GM06990 (cell line): ENCODE results near the gene THRAP3.

Experiments
- DNase-seq: peaks from one replicate; pipeline ENCODE4 v3.0.0-alpha.2; 2011; ENCODE audit not compliant: insufficient read length; ENCODE audit errors: extremely low read depth
- H3K27me3 ChIP-seq: replicated peaks from 2 replicates; pipeline ENCODE4 v1.6.0; 2011; ENCODE audit warnings: low read length; ENCODE audit not compliant: control insufficient read depth, insufficient read depth
- H3K36me3 ChIP-seq: 2 replicates; pipeline ENCODE4 v1.5.1; 2011; ENCODE audit warnings: low read length; ENCODE audit not compliant: control insufficient read depth, insufficient read depth
- H3K4me3 ChIP-seq: replicated peaks from 2 replicates; pipeline ENCODE4 v1.5.1; 2011; ENCODE audit warnings: low read depth, mild to moderate bottlenecking, control low read depth, low read length
- TF ChIP-seq, protein P1 (sequence below): IDR thresholded peaks from 2 replicates; pipeline ENCODE4 v1.5.1; 2011; ENCODE audit warnings: low read length, control low read depth, mild to moderate bottlenecking, inconsistent platforms; ENCODE audit not compliant: insufficient read depth, poor library complexity, severe bottlenecking

Gene THRAP3

GRCh38 chr1:36352125-36352909 lies 128.1 kb downstream of the THRAP3 start:
- TF ChIP-seq, protein P1, sequence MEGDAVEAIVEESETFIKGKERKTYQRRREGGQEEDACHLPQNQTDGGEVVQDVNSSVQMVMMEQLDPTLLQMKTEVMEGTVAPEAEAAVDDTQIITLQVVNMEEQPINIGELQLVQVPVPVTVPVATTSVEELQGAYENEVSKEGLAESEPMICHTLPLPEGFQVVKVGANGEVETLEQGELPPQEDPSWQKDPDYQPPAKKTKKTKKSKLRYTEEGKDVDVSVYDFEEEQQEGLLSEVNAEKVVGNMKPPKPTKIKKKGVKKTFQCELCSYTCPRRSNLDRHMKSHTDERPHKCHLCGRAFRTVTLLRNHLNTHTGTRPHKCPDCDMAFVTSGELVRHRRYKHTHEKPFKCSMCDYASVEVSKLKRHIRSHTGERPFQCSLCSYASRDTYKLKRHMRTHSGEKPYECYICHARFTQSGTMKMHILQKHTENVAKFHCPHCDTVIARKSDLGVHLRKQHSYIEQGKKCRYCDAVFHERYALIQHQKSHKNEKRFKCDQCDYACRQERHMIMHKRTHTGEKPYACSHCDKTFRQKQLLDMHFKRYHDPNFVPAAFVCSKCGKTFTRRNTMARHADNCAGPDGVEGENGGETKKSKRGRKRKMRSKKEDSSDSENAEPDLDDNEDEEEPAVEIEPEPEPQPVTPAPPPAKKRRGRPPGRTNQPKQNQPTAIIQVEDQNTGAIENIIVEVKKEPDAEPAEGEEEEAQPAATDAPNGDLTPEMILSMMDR: no peak
- Histone ChIP-seq H3K4me3 (no peak overlapping the region), H3K27me3 (no peaks in the 10 kb centered on the region), H3K36me3 (peaks cover 41% of the 10 kb centered on the region)
- DNase-seq: no peak

DNA sequence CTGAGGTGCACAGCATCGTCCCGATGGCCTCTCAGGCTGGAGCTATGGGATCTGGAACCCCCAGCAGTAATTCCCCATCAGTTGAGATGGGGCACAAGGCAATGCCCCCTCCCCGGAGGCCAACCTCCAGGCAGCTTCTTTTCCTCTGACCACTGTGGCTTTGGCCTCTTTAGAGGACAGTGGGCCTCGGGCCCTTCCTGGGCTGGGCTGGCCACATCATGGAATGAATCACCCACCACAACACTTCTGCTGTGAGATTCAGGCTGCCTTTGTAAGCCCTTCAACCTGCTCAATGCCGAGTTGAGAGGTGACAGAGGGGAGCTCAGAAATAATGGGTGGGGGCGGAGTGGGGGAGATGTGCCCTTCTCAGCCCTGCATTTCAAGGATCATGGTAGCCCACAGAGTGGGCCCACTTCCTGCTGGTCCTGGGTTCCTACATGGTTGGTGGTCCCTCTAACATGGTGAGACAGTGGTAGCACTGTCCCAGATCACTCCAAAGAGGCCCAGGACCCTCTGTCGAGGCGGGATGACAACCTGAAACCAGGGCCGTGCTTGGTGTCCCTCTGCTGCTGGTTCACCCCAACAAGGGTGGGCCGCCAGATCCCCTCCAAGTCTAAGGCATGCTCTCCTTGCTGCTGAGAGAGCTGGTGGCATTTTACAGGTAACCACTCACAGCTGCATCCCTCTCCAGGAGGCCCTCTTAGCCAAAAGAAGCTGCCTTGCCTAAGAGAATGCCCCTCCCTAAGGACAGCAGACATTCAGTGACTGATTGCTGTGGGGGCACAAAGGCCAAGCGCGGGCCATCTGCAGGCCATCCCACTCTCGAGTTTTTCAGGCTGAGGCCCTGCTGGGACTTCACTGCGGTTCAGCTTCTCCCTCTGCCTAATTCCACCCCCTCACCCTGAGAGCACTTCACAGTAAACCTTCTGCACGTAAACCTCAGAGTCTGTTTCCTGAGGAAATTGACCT lies 129.0 kb downstream of the THRAP3 start:
- TF ChIP-seq, protein P1: no peak
- H3K4me3 ChIP-seq: no peak overlapping the region
- H3K27me3 ChIP-seq: no peaks in the 10 kb centered on the region
- H3K36me3 ChIP-seq: peaks cover 42% of the 10 kb centered on the region
- DNase-seq: no peak

DNA sequence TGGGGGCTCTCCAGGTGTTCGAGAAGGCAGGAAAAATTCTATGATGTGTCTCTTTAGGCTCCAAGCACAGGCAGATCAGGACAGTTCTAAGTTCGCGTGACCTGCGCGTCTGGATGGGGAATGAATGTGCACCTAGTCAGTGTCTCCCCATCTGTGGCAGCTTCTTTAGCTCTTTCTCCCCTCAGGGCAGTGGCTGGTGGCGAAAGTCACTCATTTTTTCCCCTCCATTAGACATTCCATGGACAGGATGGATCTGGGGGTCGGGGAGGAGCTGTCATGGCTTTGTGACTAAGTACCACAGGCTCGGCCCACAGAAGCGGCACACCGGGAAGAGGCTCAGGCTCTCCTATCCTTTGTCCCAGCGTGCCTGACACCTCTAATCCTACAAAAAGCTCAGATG lies 130.2 kb downstream of the THRAP3 start:
- TF ChIP-seq, protein P1: no peak
- no peak for DNase-seq
- Histone ChIP-seq H3K27me3 (no peaks in the 10 kb centered on the region), H3K4me3 (no peak overlapping the region), H3K36me3 (peaks cover 43% of the 10 kb centered on the region)
